Natural killer cell (primary cell): ENCODE measurements around the gene SZRD1. TPM values are rescaled to one million over a fixed set of nuclear protein-coding genes. Genes with fewer than 3 reads are reported as not detected.

ENCODE experiments used
- ATAC-seq, 3 donors: fragments of 150-1000 bp in 2 of 3; fragments of 200-7000 bp in 1 of 3; cut with Tn5 transposase; 1 replicate in 1 of 3; 2 replicates in 2 of 3; pipeline ENCODE4 v1.10.0; 2021; ENCODE audit warnings: mild to moderate bottlenecking in 2 of 3, moderate library complexity in 2 of 3
- DNase-seq, 2 donors: peaks; one replicate each; pipeline versions ENCODE4 v3.0.0 to v3.0.0-alpha.2; 2013 to 2021; ENCODE audit warnings: mixed read lengths in 1 of 2
- H3K27ac ChIP-seq: one replicate; pipeline ENCODE4 v1.5.1; 2013; ENCODE audit warnings: mild to moderate bottlenecking, low read length
- H3K27me3 ChIP-seq: one replicate; pipeline ENCODE4 v1.6.1; 2013; ENCODE audit warnings: low read length; ENCODE audit not compliant: control insufficient read depth, insufficient read depth
- H3K36me3 ChIP-seq: one replicate; pipeline ENCODE4 v1.6.1; 2013; ENCODE audit warnings: low read length; ENCODE audit not compliant: control insufficient read depth, insufficient read depth
- H3K4me1 ChIP-seq: one replicate; pipeline ENCODE4 v1.6.1; 2013; ENCODE audit warnings: low read length; ENCODE audit not compliant: control insufficient read depth, insufficient read depth
- H3K4me3 ChIP-seq: one replicate; pipeline ENCODE4 v1.5.1; 2013; ENCODE audit warnings: low read length
- H3K9me3 ChIP-seq: one replicate; pipeline ENCODE4 v1.6.1; 2013; ENCODE audit warnings: low read length; ENCODE audit not compliant: control insufficient read depth, insufficient read depth
- H3K27ac Mint-ChIP-seq, 2 donors: one replicate each; pipeline ENCODE4 v1.8.0; 2022; ENCODE audit warnings: mild to moderate bottlenecking in 2 of 2, mixed read lengths in 2 of 2, moderate library complexity in 1 of 2
- H3K27me3 Mint-ChIP-seq, 2 donors: one replicate each; pipeline ENCODE4 v1.8.0; 2022; ENCODE audit warnings: low read depth in 2 of 2, mixed read lengths in 2 of 2
- H3K36me3 Mint-ChIP-seq: one replicate; pipeline ENCODE4 v1.8.0; 2022; ENCODE audit warnings: mixed read lengths
- H3K4me1 Mint-ChIP-seq, 2 donors: one replicate each; pipeline ENCODE4 v1.8.0; 2022; ENCODE audit warnings: mixed read lengths in 2 of 2
- H3K4me3 Mint-ChIP-seq: one replicate; pipeline ENCODE4 v1.8.0; 2022; ENCODE audit warnings: mild to moderate bottlenecking, moderate library complexity, mixed read lengths
- H3K9me3 Mint-ChIP-seq, 2 donors: one replicate each; pipeline ENCODE4 v1.8.0; 2022; ENCODE audit warnings: mixed read lengths in 2 of 2
- CTCF ChIP-seq: fragments of 200-600 bp; IDR thresholded peaks from one replicate; pipeline ENCODE4 v1.8.0; 2022; ENCODE audit warnings: antibody characterized with exemption
- WGBS: methylation state at CpG from one replicate; pipeline ENCODE4 v1.1.7; 2013; ENCODE audit warnings: missing lambda C conversion rate; ENCODE audit not compliant: insufficient coverage; 5-methylcytosine and 5-hydroxymethylcytosine counted together
- intact Hi-C: fragments of 100-400 bp; cut with micrococcal nuclease; formaldehyde crosslinking; loops from one replicate; pipeline ENCODE4 v1.14.2; 2022
- total RNA-seq, 4 donors: library from RNA; stranded (reverse); fragments of 120-200 nt in 1 of 4; gene quantifications; one replicate each; pipeline versions ENCODE4 v1.2.3 to v1.2.4, GENCODE V29; 2013 to 2022

The SZRD1 gene
- total RNA-seq, 3 donors from 2014 or later (not counting 1 experiment from before 2014, with no cell fraction given): 170 to 187 (median 177) TPM

- Histone ChIP-seq H3K27ac (no peak overlapping the region), H3K4me3 (no peak overlapping the region), H3K9me3 (no peaks in the 10 kb centered on the region), H3K36me3 (no peaks in the 10 kb centered on the region), H3K27me3 (no peaks in the 10 kb centered on the region), H3K4me1 (no peaks in the 10 kb centered on the region)
- no peak overlapping the region for H3K27ac Mint-ChIP-seq
- H3K4me1 Mint-ChIP-seq: peaks cover 20 to 27% of the 10 kb centered on the region in 2 donors
- H3K4me3 Mint-ChIP-seq: no peak overlapping the region
- ATAC-seq: no peak
- intact Hi-C loops: no loop called here
- no peaks in the 10 kb centered on the region for H3K27me3 Mint-ChIP-seq
- no peak for DNase-seq
- H3K9me3 Mint-ChIP-seq: no peaks in the 10 kb centered on the region
- 100% methylated on average over 5 of the region's 6 CpGs for WGBS
- TF ChIP-seq CTCF: no peak
- H3K36me3 Mint-ChIP-seq: no peaks in the 10 kb centered on the region
Observed at GRCh38 chr1:16324456-16324890, 42.6 kb upstream of the SZRD1 start.

GRCh38 chr1:16326833-16327404 lies 40.1 kb upstream of the SZRD1 start:
- no peak for TF ChIP-seq CTCF
- 76% methylated on average over 4 of the region's 5 CpGs for WGBS
- H3K4me3 Mint-ChIP-seq: no peak overlapping the region

GRCh38 chr1:16334655-16335340 lies 32.2 kb upstream of the SZRD1 start:
- Histone ChIP-seq H3K4me1 (no peaks in the 10 kb centered on the region), H3K27ac (no peak overlapping the region), H3K36me3 (no peaks in the 10 kb centered on the region), H3K9me3 (no peaks in the 10 kb centered on the region), H3K27me3 (no peaks in the 10 kb centered on the region), H3K4me3 (no peak overlapping the region)
- Mint-ChIP-seq H3K36me3 (no peaks in the 10 kb centered on the region), H3K27ac (peak overlapping the region in 1 of 2 donors; percentile 59), H3K27me3 (no peaks in the 10 kb centered on the region), H3K4me1 (peaks cover 22 to 31% of the 10 kb centered on the region in 2 donors), H3K4me3 (no peak overlapping the region), H3K9me3 (no peaks in the 10 kb centered on the region)
- TF ChIP-seq CTCF: no peak
- ATAC-seq (no peak), DNase-seq (no peak)
- intact Hi-C loops: no loop called here
- 94% methylated on average over 6 of the region's 7 CpGs for WGBS

More at GRCh38 chr1:16326833-16327404, 40.1 kb upstream of the SZRD1 start:
- H3K27me3 Mint-ChIP-seq: no peaks in the 10 kb centered on the region
- H3K27ac Mint-ChIP-seq: peak overlapping the region; percentile 50 to 80
- H3K4me1 ChIP-seq: no peaks in the 10 kb centered on the region
- intact Hi-C loops: no loop called here
- no peaks in the 10 kb centered on the region for H3K9me3 Mint-ChIP-seq
- DNase-seq: no peak
- H3K9me3 ChIP-seq: no peaks in the 10 kb centered on the region
- peaks cover 14 to 26% of the 10 kb centered on the region in 2 donors for H3K4me1 Mint-ChIP-seq
- no peak overlapping the region for H3K4me3 ChIP-seq
- ATAC-seq: peak in 2 of 3 donors; percentile 43 to 46
- no peaks in the 10 kb centered on the region for H3K27me3 ChIP-seq
- H3K36me3 ChIP-seq: no peaks in the 10 kb centered on the region
- H3K36me3 Mint-ChIP-seq: no peaks in the 10 kb centered on the region
- H3K27ac ChIP-seq: no peak overlapping the region
